COLO829 (cell line): Measurements from ENCODE around the gene KIF21B.

ENCODE experiments used
- DNase-seq: peaks from one replicate; pipeline ENCODE4 v3.0.0; 2012; ENCODE audit warnings: low spot score

KIF21B gene

GRCh38 chr1:201019321-201019977 is 4.1 kb downstream of the KIF21B start:
- DNase-seq = no peak

GRCh38 chr1:201017828-201018163 is 5.7 kb downstream of the KIF21B start:
- no peak for DNase-seq

GRCh38 chr1:201016943-201017827 is 6.3 kb downstream of the KIF21B start:
- no peak for DNase-seq

DNA sequence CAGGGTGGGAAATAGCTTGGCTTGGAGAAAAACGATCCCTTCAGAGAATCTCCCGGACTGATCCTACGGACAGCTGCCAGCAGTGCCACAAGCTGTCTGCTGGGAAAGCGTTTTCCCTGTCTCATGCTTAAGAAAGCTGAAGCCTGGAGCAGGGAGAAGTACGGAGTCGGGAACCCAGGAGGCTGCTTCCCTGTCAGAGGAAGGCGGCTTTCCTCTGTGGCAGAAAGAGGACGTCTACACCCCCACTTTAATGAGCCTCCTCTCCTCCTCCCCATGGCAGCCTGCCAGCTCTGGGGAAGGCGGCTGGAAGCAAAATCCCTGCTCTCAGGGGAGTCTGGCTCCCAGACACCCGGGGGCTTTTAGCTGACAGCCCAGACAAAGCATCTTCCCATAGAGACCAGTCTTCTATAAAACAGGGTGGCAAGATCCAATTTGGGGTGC is 7.3 kb downstream of the KIF21B start:
- no peak for DNase-seq

- DNase-seq = no peak
These were observed 7.9 kb downstream of the KIF21B start for GRCh38 chr1:201015551-201016091.

- DNase-seq = no peak
These were observed 8.7 kb downstream of the KIF21B start for GRCh38 chr1:201014816-201015200.

DNA sequence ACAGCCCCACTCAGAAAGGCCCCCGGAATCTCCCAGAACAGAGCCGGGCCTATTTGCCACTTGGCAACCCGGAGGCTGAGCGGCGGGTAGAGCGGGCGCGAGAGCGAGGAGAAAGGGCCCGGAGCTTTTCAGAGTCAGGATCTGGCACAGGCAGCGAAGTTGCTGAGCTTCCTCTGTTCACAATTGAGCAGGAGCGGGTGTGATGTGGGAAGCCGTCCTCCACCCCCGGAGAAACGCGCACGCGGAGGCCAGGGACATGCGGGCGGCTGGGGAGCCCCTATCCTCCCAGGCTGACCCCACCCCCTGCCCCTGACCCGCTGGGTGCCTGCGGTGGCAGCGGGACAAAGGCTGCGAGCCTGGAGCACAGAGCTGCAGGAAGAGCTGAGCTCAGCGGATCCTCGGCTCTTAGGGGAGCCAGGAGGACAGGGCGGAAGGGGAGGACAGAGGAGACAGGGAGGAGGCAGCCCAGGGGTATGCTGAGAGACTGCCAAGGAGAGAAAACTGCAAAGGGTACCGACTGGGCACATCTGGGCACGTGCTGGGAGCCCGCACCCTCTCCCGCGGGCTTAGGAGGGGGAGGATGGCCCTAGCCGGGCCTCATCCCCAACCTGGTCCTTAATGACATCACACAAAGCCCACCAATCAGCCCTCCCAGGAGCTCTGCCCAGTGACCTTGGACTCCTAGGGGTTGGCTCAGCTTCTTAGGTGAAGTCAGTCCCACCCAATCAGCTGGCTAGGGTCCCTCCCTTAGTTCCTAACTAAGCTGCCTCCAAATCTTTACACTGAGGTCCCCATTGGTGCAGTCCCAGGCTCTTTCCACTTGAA is 9.3 kb downstream of the KIF21B start:
- no peak for DNase-seq

DNA sequence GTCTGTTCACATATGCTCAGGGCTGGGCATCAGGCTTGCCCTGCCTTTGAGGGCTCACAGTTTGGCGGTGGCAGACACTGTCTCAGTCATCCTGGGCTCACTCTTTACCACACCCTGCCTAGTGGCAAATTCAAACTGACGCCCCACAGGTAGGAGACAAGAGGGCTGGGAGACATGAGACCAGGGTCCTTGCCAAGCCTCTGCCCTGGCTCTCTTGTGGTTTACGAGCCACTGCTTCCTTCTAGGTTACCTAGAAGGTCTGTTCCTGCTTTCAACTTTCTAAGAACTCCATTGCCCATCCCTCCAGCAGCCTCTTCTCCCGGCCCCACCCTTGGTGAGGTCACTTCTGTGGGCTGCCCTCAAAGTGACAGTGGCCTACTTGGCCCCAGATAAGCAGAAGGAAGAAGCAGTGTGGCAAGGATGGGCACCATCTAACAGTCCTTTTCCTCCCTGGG is 10.5 kb downstream of the KIF21B start:
- DNase-seq = no peak

- no peak for DNase-seq
These were observed 11.9 kb downstream of the KIF21B start for GRCh38 chr1:201011616-201012015.

GRCh38 chr1:201009962-201010645 is 13.4 kb downstream of the KIF21B start:
- no peak for DNase-seq

- DNase-seq = no peak
These were observed 14.7 kb downstream of the KIF21B start for GRCh38 chr1:201008666-201009360.

DNA sequence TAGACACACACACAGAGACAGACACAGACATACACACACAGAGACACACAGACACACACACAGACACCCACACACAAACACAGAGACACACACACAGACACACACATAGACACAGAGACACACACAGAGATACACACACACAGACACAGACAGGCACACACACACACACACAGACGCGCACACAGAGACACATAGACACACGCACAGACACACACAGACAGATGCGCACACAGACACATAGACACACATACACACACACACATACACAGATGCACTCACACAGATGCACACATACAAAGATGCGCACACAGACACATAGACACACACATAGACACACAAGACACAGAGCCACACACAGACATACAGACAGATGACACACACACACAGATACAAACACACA is 16.0 kb downstream of the KIF21B start:
- DNase-seq = no peak

DNA sequence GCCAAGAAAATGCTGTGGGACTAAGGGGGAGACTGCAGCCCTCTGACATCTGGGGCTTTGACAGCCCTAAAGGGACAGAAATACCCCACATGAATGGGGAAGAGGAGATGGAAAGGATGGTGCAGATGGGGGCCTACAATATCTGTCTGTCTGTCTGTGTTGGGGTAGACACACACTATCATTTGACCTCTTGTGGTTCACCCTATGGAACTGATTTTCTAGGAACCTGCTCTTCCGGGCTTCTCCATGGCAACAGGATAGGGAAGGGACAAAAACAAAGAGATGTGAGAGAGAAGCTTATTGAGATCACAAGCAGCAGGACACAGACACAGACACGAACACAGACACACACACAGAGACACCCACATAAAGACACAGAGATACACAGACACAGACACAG is 17.1 kb downstream of the KIF21B start:
- no peak for DNase-seq

- DNase-seq = no peak
These were observed 18.8 kb downstream of the KIF21B start for GRCh38 chr1:201004732-201005131.

GRCh38 chr1:201004154-201004553 is 19.4 kb downstream of the KIF21B start:
- no peak for DNase-seq

GRCh38 chr1:201002510-201002909 is 21.0 kb downstream of the KIF21B start:
- DNase-seq = no peak

DNA sequence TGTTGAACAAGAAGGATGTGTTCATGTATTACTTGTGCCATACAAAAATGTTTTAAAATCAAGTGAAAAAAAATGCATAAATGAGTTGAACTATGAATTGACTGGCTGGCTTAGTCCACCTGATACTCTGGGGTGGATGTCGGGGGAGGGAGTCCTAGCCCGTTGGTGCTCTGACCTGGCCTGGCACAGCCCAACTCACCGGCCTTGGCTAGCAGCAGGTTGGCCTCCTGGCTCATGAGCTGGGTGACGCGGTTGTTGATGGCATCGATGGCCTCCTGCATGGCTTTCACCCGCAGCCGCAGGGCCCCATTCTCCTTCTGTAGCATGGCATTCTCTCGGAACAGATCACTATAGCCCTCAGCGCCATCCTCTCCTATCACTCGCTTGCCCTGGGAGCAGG is 21.6 kb downstream of the KIF21B start:
- no peak for DNase-seq

DNA sequence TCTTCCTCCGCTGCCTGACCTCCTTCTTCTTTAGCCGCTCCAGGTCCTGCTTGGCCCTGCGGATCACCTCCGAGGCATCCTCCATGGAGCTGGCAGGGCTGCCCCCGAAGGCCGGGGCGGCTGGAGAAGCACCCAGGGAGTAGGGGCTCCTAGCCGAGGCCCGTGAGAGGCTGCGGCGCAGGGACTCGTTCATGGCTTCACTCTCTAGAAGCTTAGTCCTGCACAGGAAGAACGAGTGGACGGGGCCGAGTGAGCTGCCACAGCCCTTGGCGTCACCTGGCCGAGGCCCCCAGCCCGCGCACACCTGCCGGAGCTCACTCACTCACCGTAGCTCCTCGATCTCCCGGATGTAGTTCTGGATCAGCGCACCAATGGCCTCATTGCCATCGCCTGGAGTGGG is 23.1 kb downstream of the KIF21B start:
- DNase-seq = no peak

DNA sequence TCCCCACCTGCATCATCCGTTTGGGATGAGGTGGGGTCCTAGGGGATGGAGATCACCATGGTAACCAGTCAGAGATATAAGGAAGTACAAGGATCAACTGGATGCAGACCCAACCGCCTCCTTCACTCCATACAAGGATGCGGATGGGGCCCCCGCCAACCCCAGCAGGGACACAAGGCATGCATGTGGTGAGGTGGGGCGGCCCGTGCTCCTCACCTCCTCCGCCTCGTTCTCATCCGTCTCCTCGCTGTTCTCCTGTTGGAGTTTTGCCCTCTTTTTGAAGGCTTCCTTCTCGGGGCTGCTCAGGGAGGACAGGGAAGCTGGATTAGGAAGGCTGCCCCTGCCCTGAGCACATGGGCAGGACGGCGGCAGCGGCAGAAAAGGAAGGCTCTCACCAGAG is 23.8 kb downstream of the KIF21B start:
- no peak for DNase-seq

GRCh38 chr1:200998323-200998722 is 25.2 kb downstream of the KIF21B start:
- no peak for DNase-seq

DNA sequence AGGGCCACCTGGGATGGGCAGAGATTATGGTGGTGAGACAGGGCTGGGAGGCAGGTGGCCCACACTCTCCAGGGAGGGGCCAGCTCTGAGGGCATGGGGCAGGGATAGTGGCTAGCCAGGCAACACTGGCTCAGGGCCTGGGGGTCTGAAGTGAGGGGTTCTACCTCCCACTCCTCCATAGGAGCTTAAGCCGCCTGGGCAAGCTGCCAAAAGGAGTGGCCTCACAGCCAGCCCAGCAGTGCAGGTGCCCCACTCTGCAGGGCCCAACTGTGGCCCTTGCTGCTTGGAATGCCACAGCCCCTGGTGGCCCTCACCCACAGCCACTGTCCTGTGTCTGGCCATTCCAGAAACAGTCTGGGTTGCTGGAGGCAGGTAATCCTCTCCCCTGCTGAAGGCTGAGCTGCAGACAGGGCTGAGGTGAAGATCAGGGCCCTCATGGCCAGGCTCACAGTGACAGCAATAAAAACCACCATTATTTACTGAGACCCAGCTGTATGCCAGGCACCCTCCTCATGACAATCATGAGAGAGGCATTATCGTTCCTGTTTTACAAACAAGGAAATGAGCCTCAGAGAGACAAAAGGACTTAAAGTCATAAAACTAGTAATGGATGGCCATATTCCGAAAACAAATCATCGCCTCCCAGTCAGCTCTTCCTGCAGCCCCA is 31.0 kb downstream of the KIF21B start:
- no peak for DNase-seq
